Activated naive CD4-positive, alpha-beta T cell treated with anti-CD3 and anti-CD28 coated beads, Interleukin-2, amount 50 U/mL, for 72 hours (primary cell): ENCODE results near the gene PCED1B. TPM values are rescaled to one million over a fixed set of nuclear protein-coding genes. Genes with fewer than 3 reads are reported as not detected.

Source experiments
- ATAC-seq, 2 donors: fragments of 150-1000 bp; cut with Tn5 transposase; 2 replicates each; pipeline ENCODE4 v1.10.0; 2021; ENCODE audit warnings: mild to moderate bottlenecking in 2 of 2, moderate library complexity in 2 of 2
- DNase-seq, 2 donors: peaks; one replicate each; pipeline ENCODE4 v3.0.0; 2021 to 2022; ENCODE audit warnings: low spot score in 2 of 2
- H3K27ac Mint-ChIP-seq, 2 donors: one replicate each; pipeline ENCODE4 v1.8.0; 2022; ENCODE audit warnings: mild to moderate bottlenecking in 2 of 2, mixed read lengths in 2 of 2
- H3K36me3 Mint-ChIP-seq, 2 donors: one replicate each; pipeline ENCODE4 v1.8.0; 2022; ENCODE audit warnings: mixed read lengths in 2 of 2
- H3K9me3 Mint-ChIP-seq, 2 donors: one replicate each; pipeline ENCODE4 v1.8.0; 2022; ENCODE audit warnings: mixed read lengths in 2 of 2
- total RNA-seq, 2 donors: library from RNA; stranded (reverse); gene quantifications; one replicate each; pipeline ENCODE4 v1.2.3, GENCODE V29; 2022

PCED1B gene
- total RNA-seq, 2 donors from 2014 or later = 92.5 to 149 TPM

- peaks cover 33 to 43% of the 10 kb centered on the region in 2 donors for H3K36me3 Mint-ChIP-seq
- ATAC-seq (peak; percentile 49 to 53), DNase-seq (peak; percentile 38 to 61)
- peak overlapping the region; percentile 95 to 98 for H3K27ac Mint-ChIP-seq
- H3K9me3 Mint-ChIP-seq = no peaks in the 10 kb centered on the region
These were observed 521 bp upstream of the PCED1B start for GRCh38 chr12:47078733-47079467.

GRCh38 chr12:47079981-47080724 lies 732 bp downstream of the PCED1B start:
- Mint-ChIP-seq H3K36me3 (peaks cover 33 to 43% of the 10 kb centered on the region in 2 donors), H3K27ac (peak overlapping the region; percentile 95 to 98), H3K9me3 (no peaks in the 10 kb centered on the region)
- DNase-seq (peak; percentile 45 to 64), ATAC-seq (peak; percentile 22 to 47)

- Mint-ChIP-seq H3K36me3 (peaks cover 33 to 41% of the 10 kb centered on the region in 2 donors), H3K27ac (peak overlapping the region; percentile 95 to 98), H3K9me3 (no peaks in the 10 kb centered on the region)
- ATAC-seq = peak; percentile 55 to 63
- peak; percentile 56 to 69 for DNase-seq
These were observed 1.5 kb downstream of the PCED1B start for GRCh38 chr12:47080725-47081502.

GRCh38 chr12:47082283-47082682 lies 2.9 kb downstream of the PCED1B start:
- DNase-seq = no peak

GRCh38 chr12:47082796-47083621 lies 3.6 kb downstream of the PCED1B start:
- ATAC-seq (no peak), DNase-seq (no peak)
- Mint-ChIP-seq H3K27ac (peak overlapping the region in 1 of 2 donors; percentile 29), H3K36me3 (peaks cover 24 to 28% of the 10 kb centered on the region in 2 donors), H3K9me3 (no peaks in the 10 kb centered on the region)

More at GRCh38 chr12:47082283-47082682, 2.9 kb downstream of the PCED1B start:
- Mint-ChIP-seq H3K9me3 (no peaks in the 10 kb centered on the region), H3K27ac (no peak overlapping the region), H3K36me3 (peaks cover 31 to 35% of the 10 kb centered on the region in 2 donors)
- no peak for ATAC-seq

- Mint-ChIP-seq H3K27ac (peak overlapping the region; percentile 48 to 72), H3K9me3 (no peaks in the 10 kb centered on the region), H3K36me3 (peaks cover 19 to 21% of the 10 kb centered on the region in 2 donors)
- no peak for DNase-seq
- peak; percentile 25 to 59 for ATAC-seq
These were observed 4.8 kb downstream of the PCED1B start for GRCh38 chr12:47084172-47084571.

- Mint-ChIP-seq H3K27ac (peak overlapping the region in 1 of 2 donors; percentile 83), H3K36me3 (peaks cover 6 to 15% of the 10 kb centered on the region in 2 donors), H3K9me3 (peaks cover 3 to 10% of the 10 kb centered on the region in 2 donors)
- ATAC-seq = peak; percentile 74 to 77
- DNase-seq = no peak
These were observed 6.4 kb downstream of the PCED1B start for GRCh38 chr12:47085815-47086252.

GRCh38 chr12:47087088-47087688 lies 7.8 kb downstream of the PCED1B start:
- no peak overlapping the region for H3K27ac Mint-ChIP-seq
- peaks cover 5 to 9% of the 10 kb centered on the region in 2 donors for H3K36me3 Mint-ChIP-seq
- ATAC-seq (no peak), DNase-seq (no peak)
- peaks cover 3 to 13% of the 10 kb centered on the region in 2 donors for H3K9me3 Mint-ChIP-seq

- H3K36me3 Mint-ChIP-seq = peaks cover 5 to 12% of the 10 kb centered on the region in 2 donors
- DNase-seq = no peak
- H3K9me3 Mint-ChIP-seq = peaks cover 3 to 13% of the 10 kb centered on the region in 2 donors
- H3K27ac Mint-ChIP-seq = no peak overlapping the region
- no peak for ATAC-seq
These were observed 8.9 kb downstream of the PCED1B start for GRCh38 chr12:47088021-47088944.

GRCh38 chr12:47091009-47091408 lies 11.6 kb downstream of the PCED1B start:
- H3K36me3 Mint-ChIP-seq = peaks cover 5 to 14% of the 10 kb centered on the region in 2 donors

GRCh38 chr12:47094804-47095203 lies 15.4 kb downstream of the PCED1B start:
- no peak for DNase-seq
- peaks cover 3 to 13% of the 10 kb centered on the region in 2 donors for H3K9me3 Mint-ChIP-seq
- peak in 1 of 2 donors; percentile 50 for ATAC-seq
- peaks cover 0 to 12% of the 10 kb centered on the region in 2 donors for H3K36me3 Mint-ChIP-seq
- H3K27ac Mint-ChIP-seq = peak overlapping the region; percentile 16 to 37

More at GRCh38 chr12:47091009-47091408, 11.6 kb downstream of the PCED1B start:
- ATAC-seq = no peak
- DNase-seq = no peak
- Mint-ChIP-seq H3K27ac (no peak overlapping the region), H3K9me3 (peaks cover 3 to 13% of the 10 kb centered on the region in 2 donors)

- peaks cover 0 to 5% of the 10 kb centered on the region in 2 donors for H3K9me3 Mint-ChIP-seq
- H3K27ac Mint-ChIP-seq = peak overlapping the region in 1 of 2 donors; percentile 16
- H3K36me3 Mint-ChIP-seq = peaks cover 0 to 5% of the 10 kb centered on the region in 2 donors
- no peak for DNase-seq
- no peak for ATAC-seq
These were observed 16.2 kb downstream of the PCED1B start for GRCh38 chr12:47095446-47096236.

GRCh38 chr12:47097276-47097896 lies 18.0 kb downstream of the PCED1B start:
- Mint-ChIP-seq H3K36me3 (peaks cover 0 to 5% of the 10 kb centered on the region in 2 donors), H3K27ac (no peak overlapping the region), H3K9me3 (no peaks in the 10 kb centered on the region)
- DNase-seq (no peak), ATAC-seq (no peak)
